ENCODE data around the gene CNTN1.

DNA sequence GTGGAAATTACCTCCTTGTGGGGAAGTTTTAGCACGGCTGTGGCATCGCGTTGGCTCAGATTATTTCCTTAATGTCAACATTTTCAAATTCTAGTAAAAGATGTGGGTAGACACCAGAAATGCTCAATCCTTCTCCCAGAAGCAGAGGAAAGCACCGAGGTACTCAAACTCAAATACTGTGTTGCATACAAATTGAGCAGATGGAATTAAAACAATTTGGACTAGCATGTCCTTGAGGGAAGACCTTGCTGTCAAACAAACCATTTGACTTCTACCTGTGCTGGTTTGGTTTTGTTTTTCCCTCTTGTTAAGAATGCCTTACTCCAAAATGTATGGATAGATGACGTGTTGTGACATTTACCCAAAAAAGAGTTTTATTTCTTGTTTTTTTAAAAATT lies 136.4 kb downstream of the CNTN1 start:
- TF ChIP-seq, protein P1, sequence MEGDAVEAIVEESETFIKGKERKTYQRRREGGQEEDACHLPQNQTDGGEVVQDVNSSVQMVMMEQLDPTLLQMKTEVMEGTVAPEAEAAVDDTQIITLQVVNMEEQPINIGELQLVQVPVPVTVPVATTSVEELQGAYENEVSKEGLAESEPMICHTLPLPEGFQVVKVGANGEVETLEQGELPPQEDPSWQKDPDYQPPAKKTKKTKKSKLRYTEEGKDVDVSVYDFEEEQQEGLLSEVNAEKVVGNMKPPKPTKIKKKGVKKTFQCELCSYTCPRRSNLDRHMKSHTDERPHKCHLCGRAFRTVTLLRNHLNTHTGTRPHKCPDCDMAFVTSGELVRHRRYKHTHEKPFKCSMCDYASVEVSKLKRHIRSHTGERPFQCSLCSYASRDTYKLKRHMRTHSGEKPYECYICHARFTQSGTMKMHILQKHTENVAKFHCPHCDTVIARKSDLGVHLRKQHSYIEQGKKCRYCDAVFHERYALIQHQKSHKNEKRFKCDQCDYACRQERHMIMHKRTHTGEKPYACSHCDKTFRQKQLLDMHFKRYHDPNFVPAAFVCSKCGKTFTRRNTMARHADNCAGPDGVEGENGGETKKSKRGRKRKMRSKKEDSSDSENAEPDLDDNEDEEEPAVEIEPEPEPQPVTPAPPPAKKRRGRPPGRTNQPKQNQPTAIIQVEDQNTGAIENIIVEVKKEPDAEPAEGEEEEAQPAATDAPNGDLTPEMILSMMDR (IDR thresholded peaks at IDR 0.05 in 2 of 3, conservative IDR thresholded peaks at IDR 0.05 in 1 of 3; ENCODE audit: borderline replicate concordance in 1 of 3, insufficient read depth in 1 of 3, low read depth in 2 of 3, low read length in 2 of 3), result no peak
- TF ChIP-seq EZH2 (IDR thresholded peaks at IDR 0.05) (no peak), SP1 (IDR thresholded peaks at IDR 0.05; ENCODE audit: low read depth) (no peak), RAD21 (IDR thresholded peaks at IDR 0.05; ENCODE audit: low read depth) (no peak), ZNF274 (IDR thresholded peaks at IDR 0.05; ENCODE audit: low read depth, low read length) (no peak), EZH2phosphoT487 (IDR thresholded peaks at IDR 0.05; ENCODE audit: borderline replicate concordance) (no peak)
- TF ChIP-seq, protein P2, sequence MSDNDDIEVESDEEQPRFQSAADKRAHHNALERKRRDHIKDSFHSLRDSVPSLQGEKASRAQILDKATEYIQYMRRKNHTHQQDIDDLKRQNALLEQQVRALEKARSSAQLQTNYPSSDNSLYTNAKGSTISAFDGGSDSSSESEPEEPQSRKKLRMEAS (IDR thresholded peaks at IDR 0.05), result no peak

Measured in HCT116 (cell line).